SKM-1 (cell line): Measurements from ENCODE around the gene SGMS1.
A peak's percentile ranks its signal among the peaks of the same experiment; 100 is the strongest.
"Not testable (repeated sequence)": the region's sequence is repeated elsewhere in the genome, so short reads cannot be mapped to it uniquely, and the experiment has no call there.

Source experiments
- DNase-seq: peaks from one replicate; lab custom pipeline; 2025; ENCODE audit not compliant: unreplicated experiment; lab: John Stamatoyannopoulos, UW

The SGMS1 gene

DNA sequence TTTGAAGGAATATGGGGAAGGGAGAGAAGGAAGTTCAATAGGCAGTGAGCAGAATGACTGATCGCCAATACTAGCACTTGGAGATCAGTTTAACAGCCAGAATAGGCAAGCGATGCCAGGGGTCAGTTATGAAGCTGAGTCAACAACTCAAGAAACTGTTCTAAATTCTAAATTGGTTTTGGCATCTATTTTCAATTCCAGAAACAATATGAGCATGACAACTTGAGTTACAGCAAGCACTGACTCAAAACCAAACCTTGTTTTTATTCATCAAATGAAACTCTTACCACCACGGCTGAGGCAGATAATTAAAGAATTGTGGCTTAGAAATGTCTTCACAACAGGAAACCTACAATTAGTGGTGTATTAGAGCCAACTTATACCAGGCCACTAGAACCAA, 192.0 kb downstream of the SGMS1 start:
- DNase-seq = no peak

DNA sequence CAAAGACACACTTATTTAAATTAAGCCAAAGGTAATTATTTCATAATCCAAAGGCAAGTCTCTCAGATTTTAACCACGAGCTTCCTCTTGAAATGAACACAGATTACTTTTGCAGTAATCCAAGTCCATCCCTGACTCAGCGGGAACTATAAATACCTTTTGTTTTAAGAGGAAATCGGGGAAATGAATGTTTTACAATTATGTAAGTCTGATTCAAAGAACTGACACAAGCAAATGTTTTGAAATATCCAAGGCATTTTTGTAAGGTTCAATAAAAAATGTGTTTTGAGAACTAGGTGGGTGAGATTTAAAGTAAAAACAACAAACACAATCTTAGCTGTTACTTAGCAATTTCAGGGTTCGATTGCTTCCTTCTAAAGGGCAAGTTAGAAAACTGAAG, 192.6 kb downstream of the SGMS1 start:
- no peak for DNase-seq

DNA sequence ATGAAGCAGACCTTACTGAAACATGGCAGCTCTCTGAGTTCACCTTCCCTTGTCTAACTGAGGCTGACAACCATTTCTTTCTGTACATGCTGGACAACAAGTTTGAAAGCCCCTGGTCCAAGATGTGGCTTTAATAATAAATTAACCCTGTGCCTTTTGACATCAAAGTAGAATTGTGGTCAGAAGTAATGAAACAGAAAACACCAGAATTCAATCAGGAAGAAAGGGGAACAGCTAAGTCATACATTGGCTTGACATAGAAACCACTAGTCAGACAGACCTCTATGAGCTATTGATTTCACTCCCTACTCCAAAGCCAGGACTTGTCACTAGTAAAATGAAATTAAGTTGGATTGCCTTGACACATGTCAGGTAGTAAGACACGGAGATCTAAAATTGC, 197.3 kb downstream of the SGMS1 start:
- no peak for DNase-seq

DNA sequence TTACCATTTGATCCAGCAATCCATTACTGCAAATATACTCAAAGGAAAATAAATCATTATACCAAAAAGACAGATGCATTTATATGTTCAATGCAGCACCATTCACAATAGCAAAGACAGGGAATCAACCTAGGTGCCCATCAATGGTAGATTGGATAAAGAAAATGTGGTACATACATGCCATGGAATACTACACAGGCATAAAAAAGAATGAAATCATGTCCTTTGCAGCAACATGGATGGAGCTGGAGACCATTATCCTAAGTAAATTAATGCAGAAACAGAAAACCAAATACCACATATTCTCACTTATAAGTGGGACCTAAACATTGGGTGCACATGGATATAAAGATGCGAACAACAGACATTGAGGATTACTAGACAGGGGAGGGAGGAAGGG, 198.5 kb downstream of the SGMS1 start:
- not testable (repeated sequence) for DNase-seq

DNA sequence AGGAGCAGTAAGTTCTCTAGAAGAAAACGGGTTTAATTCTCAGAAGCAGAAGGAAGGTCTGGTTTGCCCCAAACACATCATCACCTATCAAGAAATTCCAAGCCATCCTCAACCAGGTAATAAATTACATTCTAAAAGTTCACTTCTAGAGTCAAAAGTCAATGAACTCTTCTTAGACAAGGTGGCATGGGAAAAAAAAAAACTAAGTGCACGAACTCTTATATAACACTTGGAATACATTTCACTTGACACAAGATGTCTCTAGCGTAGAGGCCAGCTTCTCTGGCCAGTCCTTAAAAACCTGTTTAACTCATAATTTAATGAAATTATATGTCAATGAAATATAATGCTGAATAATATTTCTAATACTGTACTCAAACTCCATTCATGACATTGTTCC, 200.3 kb downstream of the SGMS1 start:
- no peak for DNase-seq

DNA sequence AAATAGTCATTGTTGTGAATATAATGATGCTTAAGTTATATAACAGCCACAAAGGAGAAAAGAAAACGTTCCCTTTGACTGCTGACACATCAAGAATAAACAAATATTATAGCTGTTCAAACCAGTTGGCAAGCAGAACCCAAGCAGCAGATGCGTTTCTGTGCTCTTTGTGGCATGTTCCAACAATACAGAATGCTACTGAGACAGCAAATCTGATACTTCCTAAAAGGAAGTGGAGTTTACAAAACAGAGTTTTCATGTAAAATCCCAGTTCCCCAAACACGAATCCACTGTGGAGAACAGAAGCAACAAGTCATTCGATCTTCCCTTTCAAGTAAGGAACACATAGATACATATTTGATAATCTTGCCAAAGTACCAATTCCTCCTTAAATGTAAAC, 201.5 kb downstream of the SGMS1 start:
- DNase-seq = no peak

DNA sequence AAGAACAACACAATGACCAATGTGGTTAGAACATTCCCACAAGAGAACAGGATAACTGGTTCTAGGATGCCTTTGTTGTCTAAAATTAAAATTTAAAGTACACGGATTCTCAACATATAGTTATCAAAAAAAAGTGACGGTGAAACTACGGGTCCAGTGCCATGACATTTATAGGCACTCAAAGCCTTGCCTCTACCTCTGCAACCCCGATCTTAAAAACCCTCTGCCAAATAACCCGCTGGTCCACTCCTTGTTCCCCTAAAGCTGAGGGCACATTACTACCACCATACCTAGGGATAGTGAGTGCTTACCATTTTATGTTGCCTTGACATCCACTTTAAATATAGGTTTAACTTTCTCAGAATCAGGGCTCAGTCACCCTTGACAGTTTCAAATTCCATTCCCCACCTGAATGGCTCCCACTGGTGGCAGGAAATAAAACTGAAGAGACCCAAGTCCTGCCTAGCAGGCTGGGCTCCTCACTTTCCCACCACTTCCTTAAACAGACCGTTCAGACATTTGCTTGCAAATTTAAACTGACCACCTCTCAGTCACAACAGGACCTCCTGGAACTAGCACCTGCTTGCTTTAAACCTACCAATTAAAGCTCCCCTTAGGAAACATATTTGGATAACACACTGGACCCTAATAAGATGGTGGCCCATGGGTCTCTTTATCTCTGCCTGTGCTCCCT, 202.6 kb downstream of the SGMS1 start:
- peak; percentile 39 for DNase-seq

DNA sequence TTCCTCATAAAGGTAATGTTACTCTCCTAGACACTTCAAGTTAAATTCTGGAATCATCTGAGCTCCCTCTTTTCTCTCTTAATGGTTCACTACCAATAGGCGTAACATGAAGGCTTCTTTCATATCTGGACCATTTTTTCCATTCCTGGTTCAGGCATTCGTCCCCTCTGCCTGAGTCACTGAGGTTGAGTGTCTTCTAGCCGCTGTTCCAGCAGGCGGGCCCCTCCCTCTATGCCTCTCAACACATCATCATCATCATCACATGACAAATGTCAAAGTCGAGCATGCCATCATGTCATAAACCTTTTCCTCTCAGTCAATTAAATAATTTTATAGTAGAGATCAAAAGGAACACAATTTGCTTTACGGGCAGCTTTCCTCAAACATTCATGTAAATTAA, 203.6 kb downstream of the SGMS1 start:
- DNase-seq = no peak

DNA sequence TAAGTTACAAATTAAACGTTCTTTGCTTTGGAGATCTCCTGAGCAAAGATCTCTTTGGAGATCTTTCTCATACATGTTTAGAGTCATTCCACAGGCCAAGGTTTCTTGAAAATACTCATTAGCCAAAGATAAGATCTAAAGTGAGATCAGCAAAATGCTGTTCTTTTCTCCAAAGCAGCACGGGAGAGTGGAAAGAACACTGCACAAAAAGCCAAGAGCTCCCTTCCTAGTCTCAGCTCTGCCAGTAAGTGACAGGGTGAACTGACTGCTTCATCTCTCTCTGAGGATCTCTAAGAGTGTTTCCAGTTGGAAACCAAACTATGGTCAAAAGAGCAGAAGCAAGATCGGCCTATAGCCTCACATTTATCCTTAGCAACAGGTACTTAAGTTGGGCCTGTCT, 204.0 kb downstream of the SGMS1 start:
- no peak for DNase-seq

DNA sequence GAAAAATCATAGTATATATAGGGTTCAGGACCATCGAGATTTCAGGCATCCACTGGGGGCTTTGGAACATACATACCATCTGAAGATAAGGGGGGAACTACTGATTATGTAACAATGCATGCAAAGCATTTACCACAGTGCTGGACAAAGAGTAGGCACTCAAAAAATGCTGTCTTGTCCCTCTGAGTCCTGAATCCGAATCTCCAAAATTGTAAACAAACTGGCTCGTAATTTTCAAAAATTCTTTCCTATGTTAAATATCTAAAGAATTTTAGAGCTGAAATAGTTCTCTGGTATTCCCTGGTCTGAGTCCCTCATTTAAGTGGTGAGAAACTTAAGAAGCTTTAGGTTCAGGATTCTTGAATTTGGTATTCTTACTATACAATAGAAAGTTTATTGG, 204.7 kb downstream of the SGMS1 start:
- DNase-seq = no peak

DNA sequence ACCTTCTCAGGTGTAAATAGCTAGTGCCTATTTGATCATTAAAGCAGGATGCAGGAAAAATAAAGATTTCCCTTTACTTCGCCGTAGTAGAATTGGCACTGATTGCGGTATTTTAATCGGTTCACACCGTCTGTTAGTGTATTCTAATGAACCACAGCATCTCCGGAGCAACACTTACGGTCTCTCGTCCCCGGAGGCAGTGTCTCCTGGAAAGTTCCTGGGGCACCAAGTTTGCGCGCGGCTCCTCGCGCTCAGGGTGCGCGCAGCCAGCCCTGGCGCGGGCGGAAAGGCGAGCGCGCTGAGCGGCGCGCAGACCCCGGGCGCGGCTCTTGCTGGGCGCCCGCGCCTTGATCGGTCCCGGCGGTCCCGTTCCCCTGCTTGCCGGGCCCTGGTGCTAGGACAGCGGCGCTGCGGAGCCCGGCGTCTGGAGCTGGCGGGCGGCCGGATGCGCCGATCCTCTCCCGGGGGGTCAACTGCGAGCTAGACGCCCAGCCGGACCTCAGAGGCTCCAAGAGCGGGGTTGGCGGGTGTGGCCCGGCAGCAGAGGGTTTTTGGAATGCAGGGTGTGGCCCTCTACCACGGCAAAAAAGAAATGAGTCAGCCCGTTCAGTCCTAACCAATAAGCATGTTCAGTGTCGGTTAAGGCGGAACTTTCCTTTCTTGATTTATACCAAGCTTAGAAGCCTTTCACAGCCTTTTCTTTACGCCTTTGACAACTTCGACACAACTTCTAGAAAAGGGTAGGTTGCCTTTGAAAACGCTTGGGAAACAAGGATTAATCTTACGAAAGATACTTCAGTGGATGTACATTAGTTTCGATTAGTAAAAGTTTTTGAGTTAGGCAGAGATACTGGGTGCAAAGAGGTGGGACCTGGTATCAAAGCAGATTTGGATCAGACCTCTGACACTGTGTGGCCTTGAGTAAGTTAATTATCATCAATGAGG, 205.6 kb downstream of the SGMS1 start:
- peak; percentile 19 for DNase-seq

DNA sequence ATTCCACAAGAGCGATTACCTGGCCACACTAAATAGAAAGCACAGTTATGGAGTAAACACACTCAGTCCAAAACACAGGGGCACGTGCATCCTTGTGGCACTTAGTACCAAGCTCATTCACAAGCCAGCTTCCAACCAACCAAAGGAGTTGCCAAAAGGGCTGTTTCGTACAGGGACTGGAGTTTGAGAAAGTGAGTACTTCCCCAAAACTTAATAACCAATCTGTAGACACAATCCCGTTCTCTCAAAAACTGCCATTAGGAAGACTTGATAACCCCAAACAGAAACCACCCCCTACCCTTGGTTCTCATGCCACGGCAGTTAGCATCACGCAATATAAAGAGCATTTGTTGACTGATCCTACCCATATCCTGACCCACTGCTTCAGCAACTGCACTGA, 206.3 kb downstream of the SGMS1 start:
- DNase-seq = no peak

DNA sequence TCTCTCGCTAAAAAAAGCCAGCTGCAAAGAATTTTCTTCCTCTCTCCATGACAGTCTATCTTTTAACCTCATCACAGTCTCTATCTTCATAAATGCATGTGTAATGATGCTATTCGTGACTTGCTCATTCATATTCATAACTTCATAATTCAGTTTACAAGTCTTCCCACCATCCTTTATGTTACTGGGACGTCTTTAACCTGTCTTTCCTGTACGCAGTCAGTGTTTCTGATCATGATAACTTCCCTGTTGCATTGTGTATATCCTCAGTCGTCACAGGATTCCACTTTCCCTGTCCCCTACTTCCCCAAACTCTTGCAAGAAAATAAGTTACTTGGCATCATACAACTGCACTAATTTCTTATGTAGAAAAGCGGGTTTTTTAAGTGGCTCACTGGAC, 206.9 kb downstream of the SGMS1 start:
- DNase-seq = no peak

DNA sequence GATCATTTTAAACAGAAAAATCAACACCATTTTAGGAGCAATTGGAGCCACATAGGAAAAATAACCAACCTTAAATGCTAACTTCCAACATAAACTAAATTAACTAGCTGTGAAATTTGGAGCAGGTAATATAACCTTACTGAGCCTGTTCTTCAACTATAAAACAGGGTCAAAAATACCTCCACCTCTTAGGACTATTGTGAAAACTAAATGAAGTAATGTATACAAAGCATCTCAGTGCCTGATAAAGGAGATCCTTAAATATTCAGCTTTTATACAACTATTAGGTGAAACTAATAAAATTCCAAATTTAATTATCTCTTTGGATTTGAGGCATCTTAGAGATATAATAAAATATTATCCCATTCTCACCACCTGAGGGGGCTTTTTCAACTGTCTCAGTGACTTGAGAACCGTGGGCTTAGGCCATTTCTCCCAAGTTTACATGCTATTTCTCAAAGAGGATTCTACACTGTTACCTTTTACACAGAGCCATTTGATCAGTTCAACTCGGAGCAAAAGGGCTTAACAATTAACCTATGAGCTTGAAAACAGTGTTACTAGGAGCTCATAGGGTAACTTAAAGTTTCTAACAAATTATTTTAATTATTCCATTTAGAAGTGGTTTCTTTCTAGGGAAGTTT, 207.5 kb downstream of the SGMS1 start:
- no peak for DNase-seq

DNA sequence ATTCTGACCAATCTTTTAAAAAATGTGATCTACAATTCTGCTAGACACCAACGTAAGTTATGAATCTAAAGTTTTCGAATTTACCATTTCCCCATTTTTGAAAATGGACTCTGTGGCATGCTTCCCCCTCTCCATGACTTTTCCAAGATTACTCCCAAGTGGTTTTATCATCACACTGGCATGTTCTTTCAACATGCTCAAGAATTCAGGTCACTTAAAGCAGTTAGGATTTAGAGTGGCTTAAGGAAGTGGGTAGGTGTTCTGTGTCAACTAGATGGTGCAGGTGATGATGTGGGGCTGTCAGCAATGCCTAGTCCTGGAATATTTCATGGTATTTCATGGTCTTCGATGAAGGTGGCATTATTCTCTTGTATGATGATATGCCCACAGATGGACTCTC, 208.5 kb downstream of the SGMS1 start:
- DNase-seq = no peak

DNA sequence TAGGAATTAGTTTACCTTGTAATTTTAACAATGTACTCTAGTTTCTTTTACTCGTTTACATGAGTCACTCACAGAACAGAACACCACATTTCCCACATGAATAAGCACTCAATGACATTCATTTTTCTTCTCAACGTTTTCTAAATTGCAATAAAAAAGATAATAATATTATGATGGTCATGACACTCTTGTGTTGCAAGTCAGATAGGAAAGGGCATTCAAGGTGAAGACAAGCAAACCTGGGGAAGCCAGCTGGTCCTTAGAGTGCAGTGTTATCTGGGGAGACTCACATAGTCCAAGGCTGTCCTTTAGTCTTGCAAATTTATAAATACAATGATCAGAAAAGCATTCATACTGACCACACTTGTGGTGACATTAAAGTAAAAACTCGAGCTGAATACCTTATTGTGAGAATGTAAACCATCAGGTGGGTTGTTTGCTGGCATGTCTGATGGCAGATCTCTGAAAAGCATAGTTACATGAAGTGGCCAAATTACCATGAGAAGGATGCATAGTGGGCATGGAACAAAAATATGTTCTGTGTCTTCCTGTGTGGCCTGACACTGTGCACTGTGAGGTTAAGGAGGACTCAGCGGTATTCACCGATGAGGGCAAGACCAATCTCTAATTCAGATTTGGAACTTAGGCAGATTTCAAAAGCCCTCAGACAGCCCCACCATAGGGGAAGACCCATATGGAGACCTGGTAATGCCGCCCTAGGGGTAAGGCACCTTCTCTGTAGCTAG, 213.5 kb downstream of the SGMS1 start:
- DNase-seq = no peak

DNA sequence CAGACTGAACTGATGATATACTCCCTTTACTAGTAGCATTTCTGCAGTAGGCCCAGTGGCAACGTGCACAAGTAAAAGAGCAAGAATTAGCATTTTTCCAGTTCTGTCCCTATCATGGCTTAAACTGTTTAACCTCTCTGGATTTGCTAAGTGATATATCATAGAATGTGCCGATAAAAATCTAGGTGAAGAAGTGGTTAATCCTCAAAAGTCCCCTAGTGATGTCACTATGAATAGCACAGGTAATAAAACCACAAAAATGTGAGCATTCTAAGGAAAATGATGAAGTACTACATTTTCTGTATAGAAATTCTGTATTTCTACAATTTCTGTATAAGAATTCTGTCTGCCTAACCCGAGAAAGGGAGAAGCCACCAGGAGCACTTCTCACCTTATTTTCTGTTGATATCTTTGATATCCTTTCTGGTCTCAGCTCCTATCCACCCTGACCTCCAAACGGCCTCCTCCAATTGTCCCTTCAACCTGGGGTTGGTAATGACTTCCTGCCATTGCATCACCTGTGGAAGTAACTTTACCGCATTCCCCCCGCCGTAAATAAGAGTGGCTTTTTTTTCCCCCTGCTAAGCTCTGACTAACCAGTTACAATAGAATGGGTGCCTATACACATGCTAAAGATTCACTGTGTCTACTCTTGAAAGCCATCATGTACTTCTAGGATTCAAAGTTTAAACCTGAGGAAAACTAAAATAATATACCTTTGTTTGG, 216.5 kb downstream of the SGMS1 start:
- DNase-seq = no peak

DNA sequence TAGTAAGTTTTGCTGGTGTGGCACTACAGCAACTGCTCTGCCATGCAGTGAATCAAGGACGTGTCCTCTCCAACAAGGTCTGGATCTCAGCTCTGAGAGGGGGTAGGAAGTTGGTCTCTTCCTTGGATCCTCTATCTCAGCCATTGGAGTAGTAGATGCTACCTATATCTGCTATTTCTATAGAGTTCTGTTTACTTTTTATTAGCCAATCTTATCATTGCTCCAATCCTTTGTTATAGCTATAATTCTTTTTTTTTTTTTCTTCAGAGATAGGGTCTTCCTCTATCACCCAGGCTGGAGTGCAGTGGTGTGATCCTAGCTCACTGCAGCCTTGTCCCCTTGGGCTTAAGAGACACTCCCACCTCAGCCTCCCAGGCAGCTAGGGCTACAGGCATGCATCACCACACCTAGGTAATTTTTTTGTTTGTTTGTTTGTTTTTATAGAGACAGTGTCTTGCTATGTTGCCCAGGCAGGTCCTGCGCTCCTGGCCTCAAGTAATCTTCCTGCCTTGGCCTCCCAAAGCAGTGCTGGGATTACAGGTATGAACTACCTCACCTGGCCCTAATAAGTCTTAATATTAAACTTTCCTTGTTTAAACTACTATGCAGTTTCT, 217.2 kb downstream of the SGMS1 start:
- no peak for DNase-seq

DNA sequence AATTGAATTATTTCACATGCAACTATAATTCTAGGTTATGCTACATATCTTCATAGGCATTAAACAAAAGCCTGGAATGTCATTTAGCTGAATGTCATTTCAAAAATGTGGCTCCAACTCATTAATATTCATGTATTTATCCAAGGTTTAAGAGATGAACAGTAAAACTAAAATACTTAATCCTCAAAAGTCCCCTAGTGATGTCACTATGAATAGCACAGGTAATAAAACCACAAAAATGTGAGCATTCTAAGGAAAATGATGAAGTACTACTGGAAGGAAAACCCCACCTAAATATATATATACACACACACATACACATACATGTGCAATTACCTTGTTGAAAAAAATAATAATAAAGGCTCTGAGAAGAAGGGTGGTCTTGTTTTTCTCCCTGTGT, 218.0 kb downstream of the SGMS1 start:
- no peak for DNase-seq
